ENCODE data around the gene DYNC1H1.

Gene DYNC1H1

DNA sequence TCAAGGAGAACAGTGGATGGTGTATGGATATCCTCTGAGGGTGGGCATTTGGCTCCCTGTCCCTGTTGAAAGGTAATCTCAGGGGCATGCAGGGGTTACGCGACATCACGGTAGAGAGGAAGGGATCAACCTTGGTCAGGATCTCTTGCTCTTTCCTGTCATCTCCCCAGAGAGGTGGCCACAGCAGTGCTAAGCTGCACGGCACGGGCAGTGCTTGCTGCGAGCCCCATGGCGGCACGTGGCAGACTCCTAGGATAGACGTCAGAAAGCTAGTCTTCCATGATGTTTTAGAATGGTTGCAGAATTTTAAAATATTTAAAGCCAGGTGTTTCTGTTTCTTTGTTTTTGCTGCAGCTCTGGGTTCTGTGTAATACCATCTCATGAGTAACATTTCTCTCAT, 41.0 kb downstream of the DYNC1H1 start:
- DNase-seq = no peak

DNA sequence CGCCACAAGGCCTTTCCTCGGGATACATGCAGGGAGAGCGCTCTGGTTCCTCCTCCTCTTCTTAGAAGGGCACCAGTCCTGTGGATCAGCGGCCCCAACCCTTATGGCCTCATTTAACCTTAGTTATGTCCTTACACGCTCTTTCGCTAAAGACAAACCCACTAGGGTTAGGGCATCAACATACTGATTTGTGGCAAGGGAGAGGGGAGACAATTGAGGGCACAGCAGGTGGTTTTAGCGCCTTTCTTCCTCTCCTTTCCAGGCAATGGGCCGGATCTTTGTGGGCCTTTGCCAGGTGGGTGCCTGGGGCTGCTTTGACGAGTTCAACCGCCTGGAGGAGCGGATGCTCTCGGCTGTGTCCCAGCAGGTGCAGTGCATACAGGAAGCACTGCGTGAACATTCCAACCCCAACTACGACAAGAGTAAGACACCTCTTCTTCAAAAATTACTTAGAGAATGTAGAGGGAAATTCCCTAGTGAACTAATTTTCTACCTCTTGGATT, 43.6 kb downstream of the DYNC1H1 start:
- DNase-seq = no peak

DNA sequence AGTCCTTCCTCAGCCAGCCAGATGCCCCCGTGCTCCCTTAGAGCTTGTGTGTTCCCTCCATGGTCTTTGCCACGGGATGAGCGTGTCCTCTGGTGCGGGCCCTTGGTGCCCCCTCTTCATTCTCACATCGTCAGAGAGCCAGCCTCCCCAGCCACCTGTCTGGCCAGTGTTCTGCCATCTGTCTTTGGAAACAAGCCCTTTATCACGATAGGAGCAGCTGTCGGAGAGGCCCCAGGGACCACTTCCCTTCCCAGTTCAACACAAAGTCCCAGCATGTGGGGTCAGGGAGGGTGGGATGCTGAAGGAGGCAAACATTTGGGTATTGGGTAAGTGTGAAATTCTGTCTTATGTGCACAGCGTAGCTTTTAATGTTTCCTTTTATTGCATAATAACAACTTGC, 44.5 kb downstream of the DYNC1H1 start:
- no peak for DNase-seq

DNA sequence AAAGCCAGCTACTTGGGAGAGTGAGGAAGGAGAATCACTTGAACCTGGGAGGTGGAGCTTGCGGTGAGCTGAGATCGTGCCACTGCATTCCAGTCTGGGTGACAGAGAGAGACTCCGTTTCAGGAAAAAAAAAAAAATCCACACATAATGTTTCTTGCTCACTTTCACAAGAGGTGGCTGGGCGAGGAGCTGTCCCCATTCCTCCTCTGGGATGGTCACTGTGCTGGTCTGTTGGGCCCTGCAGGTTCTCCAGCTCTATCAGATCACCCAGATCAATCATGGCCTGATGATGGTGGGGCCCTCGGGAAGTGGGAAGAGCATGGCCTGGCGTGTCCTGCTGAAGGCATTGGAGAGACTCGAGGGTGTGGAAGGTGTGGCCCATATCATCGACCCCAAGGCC, 47.3 kb downstream of the DYNC1H1 start:
- DNase-seq = no peak

DNA sequence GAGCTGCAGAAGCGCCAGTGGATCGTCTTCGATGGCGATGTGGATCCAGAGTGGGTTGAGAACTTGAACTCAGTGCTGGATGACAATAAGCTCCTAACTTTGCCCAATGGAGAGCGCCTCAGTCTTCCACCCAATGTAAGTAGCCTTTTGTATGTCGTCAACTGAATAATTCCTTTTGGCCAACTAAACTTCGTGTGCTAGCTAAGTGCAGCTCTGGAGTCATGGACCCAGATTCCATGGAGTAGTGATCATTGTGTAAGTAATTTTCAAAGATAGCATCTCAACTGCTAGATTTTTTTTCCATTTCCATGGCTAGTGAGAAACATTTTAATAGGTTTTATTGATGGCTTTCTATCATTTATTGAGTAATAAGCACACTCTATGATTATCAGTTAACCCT, 48.0 kb downstream of the DYNC1H1 start:
- no peak for DNase-seq

DNA sequence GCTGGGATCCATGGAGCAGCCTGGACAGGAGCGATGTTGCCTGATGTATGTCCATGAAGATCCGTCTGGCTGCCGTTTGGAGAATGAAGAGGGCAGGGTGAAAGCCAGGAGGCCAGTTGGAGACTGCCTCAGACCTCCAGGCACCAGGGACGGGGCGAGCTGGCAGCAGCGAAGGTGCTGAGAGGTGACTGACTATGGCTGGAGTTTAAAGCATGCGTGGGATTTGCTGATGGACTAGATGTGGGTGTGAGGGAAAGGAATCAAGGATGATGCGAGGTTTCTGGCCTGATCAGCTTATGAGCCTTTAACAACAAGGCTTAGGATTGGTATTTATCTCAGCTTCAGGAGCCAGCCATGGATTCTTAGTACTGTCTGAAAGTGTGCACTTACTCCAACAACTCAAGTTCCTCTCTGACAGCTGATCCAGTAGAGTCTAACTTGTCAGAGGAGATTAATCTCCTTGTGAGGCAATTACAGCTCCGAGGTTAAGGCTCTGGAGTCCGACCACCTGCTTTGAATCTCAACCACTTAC, 49.4 kb downstream of the DYNC1H1 start:
- no peak for DNase-seq

DNA sequence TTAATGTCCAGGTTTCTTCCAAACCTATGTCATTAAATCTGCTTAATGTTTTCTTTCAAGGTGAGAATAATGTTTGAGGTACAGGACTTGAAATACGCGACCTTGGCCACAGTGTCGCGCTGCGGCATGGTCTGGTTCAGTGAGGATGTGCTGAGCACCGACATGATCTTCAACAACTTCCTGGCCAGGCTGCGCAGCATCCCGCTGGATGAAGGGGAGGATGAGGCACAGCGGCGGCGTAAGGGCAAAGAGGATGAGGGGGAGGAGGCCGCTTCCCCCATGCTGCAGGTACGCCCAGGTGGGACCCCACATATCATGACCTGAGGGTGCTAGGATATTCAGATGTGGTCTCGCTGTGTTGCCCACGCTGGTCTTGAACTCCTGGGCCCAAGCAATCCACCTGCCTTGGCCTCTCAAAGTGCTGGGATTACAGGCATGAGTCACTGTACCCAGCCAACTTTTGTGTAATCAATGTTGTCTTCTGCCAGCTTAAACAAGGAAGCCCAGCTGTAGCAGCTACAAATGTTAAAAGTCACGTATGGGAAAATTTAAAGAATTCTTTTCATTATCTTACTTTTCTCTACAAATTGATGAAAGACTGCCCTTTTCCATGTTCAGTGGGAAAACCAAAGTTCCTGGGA, 50.8 kb downstream of the DYNC1H1 start:
- no peak for DNase-seq

DNA sequence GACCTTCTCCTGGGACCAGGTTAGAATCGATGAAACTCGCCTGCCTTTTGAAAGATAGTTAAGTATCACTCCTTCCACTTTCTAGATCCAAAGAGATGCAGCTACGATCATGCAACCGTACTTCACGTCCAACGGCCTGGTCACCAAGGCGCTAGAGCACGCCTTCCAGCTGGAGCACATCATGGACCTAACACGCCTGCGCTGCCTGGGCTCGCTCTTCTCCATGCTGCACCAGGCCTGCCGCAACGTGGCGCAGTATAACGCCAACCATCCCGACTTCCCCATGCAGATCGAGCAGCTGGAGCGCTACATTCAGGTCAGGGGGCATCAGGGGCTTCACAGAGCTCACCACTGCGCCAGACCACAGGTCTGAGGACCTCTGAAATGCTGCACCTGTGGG, 51.4 kb downstream of the DYNC1H1 start:
- no peak for DNase-seq

DNA sequence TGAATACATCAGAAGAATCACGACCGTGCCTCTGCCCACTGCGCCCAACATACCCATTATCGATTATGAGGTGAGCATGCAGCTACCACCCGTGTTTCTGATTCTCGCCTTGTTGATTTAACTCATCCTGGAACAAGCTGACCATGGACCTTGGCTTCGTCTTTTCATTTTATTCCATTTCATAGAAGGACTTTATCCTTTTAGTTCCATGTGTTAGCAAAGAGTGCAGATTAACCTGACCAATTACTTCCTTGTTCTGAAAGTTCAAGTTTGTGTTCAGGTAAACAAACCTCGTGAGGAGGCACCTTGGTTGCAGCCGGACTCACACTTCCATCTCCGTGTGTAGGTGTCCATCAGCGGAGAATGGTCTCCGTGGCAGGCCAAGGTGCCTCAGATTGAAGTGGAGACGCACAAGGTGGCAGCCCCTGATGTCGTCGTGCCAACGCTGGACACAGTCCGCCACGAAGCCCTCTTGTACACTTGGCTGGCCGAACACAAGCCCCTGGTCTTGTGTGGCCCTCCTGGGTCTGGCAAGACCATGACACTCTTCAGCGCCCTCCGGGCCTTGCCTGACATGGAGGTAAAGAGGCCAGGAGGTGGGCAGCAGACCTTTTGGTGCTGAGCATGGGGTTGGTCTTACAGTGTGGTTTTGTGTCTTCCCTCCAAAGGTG, 52.2 kb downstream of the DYNC1H1 start:
- no peak for DNase-seq

DNA sequence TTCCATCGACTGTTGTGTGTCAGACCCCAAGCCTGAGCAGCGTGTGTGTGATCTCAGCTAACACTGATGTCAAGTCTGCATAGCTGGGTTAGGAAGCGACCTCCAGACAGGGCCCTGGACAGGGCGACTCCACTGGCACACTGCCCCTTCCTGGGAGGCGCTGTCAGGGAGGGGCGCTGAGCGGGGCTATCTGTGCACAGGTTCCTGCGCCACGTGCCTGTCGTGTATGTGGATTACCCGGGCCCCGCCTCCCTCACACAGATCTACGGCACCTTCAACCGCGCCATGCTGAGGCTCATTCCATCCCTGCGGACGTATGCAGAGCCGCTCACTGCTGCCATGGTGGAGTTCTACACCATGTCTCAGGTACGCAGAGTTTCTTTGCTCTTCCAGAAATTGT, 53.9 kb downstream of the DYNC1H1 start:
- DNase-seq = no peak

DNA sequence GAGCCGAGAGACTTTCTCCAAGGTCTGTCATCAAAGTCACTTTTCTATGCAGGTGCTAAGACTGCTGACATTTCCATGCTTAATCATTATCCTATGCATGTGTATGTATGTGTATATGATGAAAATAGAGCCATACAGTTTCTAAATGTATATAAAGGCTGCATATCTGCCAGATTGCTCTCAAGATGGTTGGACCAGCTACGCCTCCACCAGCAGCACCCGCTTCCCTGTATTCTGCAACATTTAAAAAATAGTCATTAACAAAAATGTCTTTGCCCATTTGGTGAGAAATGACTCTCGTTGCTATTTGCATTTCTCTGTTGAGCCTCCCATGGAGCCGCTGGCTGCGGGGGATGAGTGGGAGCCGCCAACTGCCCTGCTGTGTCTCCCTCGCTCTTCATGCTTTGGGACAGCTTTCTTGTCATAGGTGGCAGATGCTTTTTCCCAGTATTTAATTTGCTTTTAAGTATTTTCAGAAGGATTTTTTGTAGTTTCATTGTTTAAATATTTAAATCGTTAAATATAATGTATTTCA, 54.7 kb downstream of the DYNC1H1 start:
- DNase-seq = no peak

DNA sequence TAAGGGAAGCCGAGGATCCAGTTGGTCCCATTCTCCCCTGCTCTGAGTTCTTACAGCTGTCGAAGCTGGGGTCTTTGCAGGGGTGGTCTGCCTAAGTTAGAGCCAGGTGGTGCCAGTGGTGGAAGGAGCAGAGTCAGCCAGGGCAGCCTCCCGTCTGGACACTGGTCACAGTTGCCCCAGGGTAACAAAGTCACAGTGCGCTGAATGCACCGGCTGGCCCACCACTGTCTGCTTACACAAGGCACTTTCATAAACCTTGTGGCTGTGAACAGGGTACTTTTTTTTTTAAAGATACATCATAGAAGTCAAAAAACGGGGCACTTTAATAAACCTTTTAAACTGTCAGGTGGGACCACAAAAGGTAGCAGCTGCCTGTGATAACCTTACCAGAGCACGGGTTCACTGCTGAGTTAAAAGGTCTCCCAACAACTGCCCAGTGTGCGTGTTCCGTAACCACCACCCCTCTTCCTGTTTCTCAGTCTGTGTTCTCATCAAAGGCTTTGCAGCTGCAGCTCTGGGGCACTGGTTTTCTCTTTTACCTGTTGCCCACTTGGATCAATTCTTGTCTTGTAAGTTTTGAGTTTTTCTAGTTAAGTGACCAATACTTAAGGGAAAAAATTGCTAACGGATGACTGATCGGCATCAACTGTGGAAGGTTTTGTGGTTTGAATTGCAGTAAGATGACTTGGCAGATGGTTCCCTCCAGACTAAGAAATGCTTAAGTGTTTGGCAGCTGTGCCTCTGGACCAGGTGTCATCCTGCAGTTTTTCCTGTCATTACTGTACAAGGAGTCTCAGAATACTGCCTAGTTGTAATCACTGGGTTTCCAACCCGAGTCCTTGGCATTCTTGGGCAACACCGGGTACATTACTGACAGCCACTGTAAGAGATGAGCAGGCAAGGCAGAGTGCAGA, 55.9 kb downstream of the DYNC1H1 start:
- no peak for DNase-seq

DNA sequence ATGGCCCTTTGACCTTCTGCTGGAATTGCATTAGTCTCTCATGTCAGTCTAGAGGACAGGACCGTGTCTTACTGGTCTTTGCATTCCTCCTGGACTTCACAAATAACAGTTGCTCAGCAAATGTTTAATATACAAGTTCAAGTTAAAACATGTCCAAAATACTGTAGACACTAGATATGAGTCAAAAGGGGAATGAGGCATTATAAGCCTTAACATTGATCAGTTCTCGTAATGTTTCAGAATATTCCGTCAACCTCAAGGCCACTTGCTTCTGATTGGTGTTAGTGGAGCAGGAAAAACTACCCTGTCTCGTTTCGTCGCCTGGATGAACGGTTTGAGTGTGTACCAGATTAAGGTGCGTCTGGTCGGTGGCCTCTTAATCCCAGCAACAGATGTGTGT, 62.6 kb downstream of the DYNC1H1 start:
- no peak for DNase-seq

DNA sequence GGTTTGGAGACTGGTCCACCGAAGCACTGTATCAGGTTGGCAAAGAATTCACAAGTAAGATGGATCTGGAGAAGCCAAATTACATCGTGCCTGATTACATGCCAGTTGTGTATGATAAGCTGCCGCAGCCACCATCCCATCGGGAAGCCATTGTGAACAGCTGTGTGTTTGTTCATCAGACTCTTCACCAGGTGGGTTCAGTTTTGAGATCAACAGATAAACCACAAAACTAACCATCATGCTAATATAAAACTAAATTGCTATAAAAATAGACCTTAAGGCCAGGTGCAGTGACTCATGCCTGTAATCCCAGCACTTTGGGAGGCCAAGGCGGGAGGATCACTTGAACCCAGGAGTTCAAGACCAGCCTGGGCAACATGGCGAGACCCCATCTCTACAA, 63.6 kb downstream of the DYNC1H1 start:
- no peak for DNase-seq

DNA sequence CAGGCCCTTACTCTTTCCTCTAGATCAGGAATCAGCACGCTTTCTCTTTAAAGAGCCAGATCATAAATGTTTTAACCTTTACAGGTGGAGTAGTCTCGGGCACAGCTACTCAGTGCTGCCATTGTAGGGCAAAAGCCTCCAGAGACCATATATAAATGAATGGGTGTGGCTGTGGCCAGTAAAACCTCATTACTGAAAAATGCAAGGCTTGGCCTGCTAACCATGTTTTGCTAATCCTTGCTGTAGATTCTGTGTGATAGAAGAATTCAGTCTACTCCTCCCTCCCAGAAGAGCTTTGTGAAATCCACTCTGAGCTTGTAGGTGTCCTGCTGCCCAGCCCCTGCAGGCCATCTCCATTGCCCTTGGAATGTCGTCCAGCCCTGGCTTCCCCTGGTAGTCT, 64.4 kb downstream of the DYNC1H1 start:
- DNase-seq = no peak

DNA sequence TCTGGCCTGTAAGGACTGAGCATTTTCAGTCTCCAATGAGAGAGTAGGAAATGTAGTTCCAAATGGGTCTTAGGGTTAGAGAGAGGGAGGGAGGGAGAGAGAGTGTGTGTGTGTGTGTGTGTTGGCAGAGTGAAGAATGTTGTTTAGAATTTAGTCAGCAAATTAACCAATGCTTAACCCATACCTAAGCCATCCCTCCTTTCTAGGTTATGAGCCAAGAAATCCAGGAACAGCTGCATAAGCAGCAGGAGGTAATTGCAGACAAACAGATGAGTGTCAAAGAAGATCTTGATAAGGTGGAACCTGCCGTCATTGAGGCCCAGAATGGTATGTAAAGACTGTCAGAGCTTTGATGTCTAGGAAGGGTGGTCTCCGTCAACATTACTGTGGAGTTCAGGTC, 65.6 kb downstream of the DYNC1H1 start:
- no peak for DNase-seq

DNA sequence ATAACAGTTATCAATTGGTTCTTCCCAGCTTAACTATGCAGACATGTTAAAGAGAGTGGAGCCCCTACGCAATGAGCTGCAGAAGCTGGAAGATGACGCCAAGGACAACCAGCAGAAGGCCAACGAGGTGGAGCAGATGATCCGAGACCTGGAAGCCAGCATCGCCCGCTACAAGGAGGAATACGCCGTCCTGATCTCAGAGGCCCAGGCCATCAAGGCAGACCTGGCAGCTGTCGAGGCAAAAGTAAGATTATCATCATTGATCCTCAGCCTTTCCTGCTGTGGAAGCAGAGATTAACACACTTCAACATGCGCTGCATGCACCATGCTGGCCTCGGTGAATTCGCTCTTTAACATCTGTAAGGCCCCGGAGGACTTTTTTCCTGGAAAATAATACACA, 68.9 kb downstream of the DYNC1H1 start:
- DNase-seq = no peak

DNA sequence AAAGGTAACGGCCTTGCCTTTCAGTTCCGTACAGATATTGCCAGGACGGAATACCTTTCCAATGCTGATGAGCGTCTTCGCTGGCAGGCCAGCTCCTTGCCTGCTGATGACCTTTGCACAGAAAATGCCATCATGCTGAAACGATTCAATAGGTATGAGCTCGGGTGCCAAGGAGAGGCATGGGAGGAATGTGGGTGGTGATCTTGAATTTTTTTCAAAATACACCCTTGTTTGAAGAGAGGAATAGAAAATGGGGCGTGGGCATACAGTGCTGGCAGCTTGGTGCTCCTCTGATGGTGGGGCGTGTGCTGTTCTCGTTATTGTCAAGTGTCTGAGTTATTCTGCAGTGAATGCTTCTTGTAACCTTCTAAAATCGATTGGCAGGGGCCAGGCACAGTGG, 69.9 kb downstream of the DYNC1H1 start:
- no peak for DNase-seq

DNA sequence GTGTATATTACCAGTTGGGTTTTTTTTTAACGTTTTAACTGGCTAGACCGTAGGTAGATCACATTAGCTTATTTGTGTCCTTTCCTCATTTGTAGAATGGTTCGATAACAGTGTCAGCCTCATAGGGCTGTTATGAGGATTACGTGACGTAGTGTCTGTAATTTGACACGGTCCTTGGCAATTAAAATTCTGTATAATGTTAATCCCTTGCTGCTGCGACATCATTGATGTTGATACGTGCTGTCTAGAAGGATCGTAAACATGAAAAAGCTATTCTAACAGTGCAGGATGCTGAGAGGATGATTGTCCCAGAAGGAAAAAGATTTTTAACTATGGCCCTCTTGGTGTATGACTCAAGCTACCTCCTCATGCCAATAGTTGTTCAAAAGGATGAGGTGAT, 71.5 kb downstream of the DYNC1H1 start:
- DNase-seq = no peak

DNA sequence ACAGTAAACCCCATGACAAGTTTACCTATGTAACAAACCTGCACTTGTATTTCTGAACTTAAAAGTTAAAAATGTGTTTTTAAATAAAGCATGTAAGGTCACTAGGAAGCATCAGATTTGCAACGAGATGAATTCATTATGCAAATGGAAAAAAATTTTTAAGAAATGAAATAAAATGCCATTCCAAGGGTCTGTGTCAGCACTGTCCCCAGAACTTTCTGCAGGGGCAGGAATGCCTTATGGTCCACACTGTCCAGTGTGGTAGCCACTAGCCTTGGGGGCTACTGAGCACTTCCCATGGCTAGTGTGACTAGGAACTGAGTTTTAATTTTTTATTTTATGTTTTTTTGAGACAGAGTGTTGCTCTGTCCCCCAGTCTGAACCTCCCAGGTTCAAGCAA, 73.3 kb downstream of the DYNC1H1 start:
- no peak for DNase-seq

DNA sequence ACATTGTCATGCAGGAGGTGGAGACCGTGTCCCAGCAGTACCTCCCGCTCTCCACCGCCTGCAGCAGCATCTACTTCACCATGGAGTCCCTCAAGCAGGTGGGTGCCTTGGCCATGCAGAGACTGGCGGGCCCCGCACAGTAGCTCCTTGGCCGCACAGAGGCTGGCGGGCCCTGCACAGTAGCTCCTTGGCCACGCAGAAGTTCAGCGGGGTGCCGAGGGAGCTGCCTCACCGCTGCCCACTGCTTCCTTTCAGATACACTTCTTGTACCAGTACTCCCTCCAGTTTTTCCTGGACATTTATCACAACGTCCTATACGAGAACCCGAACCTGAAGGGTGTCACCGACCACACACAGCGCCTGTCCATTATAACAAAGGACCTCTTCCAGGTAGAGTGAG, 74.8 kb downstream of the DYNC1H1 start:
- DNase-seq = no peak

DNA sequence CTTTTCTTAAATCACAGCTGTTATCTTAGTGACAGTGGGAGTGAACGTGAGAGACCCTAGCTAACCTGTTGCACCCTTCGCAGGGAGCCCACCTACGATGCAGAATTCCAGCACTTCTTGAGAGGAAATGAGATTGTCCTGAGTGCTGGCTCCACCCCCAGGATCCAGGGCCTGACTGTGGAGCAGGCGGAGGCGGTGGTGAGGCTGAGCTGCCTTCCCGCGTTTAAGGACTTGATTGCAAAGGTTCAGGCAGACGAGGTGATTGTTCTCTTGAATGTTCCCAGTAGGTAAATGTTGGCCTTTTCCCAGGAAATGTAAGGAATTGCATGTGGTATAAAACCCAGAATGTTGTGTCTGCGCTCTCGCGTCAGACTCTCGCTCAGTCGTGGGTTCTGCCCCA, 75.8 kb downstream of the DYNC1H1 start:
- no peak for DNase-seq

DNA sequence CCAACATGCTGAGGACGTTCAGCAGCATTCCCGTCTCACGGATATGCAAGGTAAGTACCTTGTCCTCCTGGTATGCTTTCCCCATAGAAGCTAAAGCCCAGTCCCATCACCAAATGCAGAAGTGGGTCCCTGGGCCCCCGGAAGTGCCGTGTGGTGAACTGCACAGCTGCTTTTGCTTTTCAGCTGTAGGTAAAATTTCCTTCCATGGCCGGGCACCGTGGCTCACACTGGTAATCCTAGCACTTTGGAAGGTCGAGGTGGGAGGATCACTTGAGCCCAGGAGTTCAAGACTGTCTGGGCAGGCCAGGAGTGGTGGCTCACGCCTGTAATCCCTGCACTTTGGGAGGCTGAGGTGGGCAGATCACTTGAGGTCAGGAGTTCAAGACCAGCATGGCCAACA, 78.3 kb downstream of the DYNC1H1 start:
- DNase-seq = no peak

Data from NCI-H1048 (cell line).